ENCODE results near the gene MAT2B. TPM values are rescaled to one million over a fixed set of nuclear protein-coding genes. Genes with fewer than 3 reads are reported as not detected.

The MAT2B gene
- total and polyA plus RNA-seq, 2 donors (not counting 1 experiment from before 2014, with no cell fraction given) = 33.9 to 123 TPM

- no peak overlapping the region for H3K27ac ChIP-seq (ENCODE audit: low read length in 2 of 2)
- no peak overlapping the region for H3K27ac Mint-ChIP-seq
- H3K9me3 ChIP-seq (ENCODE audit: control extremely low read depth in 1 of 3, control insufficient read depth in 2 of 3, insufficient read depth in 1 of 3, low read length in 2 of 3) = no peaks in the 10 kb centered on the region
- H3K4me3 Mint-ChIP-seq = no peak overlapping the region
- H3K9ac ChIP-seq (ENCODE audit: low read length) = no peak overlapping the region
- ChIA-PET CTCF (interaction anchor here (1.1 to 2.4 kb wide), 3 partner anchors 13 to 72 kb away, joined by 3 to 9 read pairs (median 4); no protein-coding TSS in a partner anchor), POLR2A (no interaction called here)
- H3K4me1 Mint-ChIP-seq = no peaks in the 10 kb centered on the region
- no peaks in the 10 kb centered on the region for H3K79me2 ChIP-seq (ENCODE audit: control insufficient read depth, insufficient read depth, low read length)
- H4K20me1 ChIP-seq (ENCODE audit: control insufficient read depth, insufficient read depth, low read length, poor library complexity, severe bottlenecking) = no peaks in the 10 kb centered on the region
- no peak overlapping the region for H2AFZ ChIP-seq (ENCODE audit: insufficient read depth, low read depth, low read length, poor library complexity, severe bottlenecking)
- TF ChIP-seq, protein P1, sequence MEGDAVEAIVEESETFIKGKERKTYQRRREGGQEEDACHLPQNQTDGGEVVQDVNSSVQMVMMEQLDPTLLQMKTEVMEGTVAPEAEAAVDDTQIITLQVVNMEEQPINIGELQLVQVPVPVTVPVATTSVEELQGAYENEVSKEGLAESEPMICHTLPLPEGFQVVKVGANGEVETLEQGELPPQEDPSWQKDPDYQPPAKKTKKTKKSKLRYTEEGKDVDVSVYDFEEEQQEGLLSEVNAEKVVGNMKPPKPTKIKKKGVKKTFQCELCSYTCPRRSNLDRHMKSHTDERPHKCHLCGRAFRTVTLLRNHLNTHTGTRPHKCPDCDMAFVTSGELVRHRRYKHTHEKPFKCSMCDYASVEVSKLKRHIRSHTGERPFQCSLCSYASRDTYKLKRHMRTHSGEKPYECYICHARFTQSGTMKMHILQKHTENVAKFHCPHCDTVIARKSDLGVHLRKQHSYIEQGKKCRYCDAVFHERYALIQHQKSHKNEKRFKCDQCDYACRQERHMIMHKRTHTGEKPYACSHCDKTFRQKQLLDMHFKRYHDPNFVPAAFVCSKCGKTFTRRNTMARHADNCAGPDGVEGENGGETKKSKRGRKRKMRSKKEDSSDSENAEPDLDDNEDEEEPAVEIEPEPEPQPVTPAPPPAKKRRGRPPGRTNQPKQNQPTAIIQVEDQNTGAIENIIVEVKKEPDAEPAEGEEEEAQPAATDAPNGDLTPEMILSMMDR (IDR thresholded peaks at IDR 0.05) = no peak
- no peak for TF ChIP-seq EZH2 (IDR thresholded peaks at IDR 0.05; ENCODE audit: borderline replicate concordance, insufficient read depth, low read depth, low read length, poor library complexity, severe bottlenecking)
- no peaks in the 10 kb centered on the region for H3K27me3 Mint-ChIP-seq
- DNase-seq = no peak
- no peak overlapping the region for H3K4me3 ChIP-seq (ENCODE audit: control extremely low read depth in 1 of 5, extremely low read depth in 1 of 5, insufficient read depth in 1 of 5, low read depth in 2 of 5, low read length in 4 of 5)
- no peak for ATAC-seq (ENCODE audit: low read depth)
- no peaks in the 10 kb centered on the region for H3K9me3 Mint-ChIP-seq (ENCODE audit: insufficient read depth)
- 100% methylated on average over 1 of the region's 3 CpGs for WGBS (ENCODE audit: insufficient coverage)
- H3K4me1 ChIP-seq (ENCODE audit: control insufficient read depth in 2 of 2, insufficient read depth in 2 of 2, low read length in 2 of 2) = no peaks in the 10 kb centered on the region
- H3K27me3 ChIP-seq (replicated peaks in 1 of 4; ENCODE audit: control extremely low read depth in 1 of 4, control insufficient read depth in 3 of 4, insufficient read depth in 4 of 4, low read length in 3 of 4) = no peaks in the 10 kb centered on the region
- no peak overlapping the region for H3K4me2 ChIP-seq (replicated peaks; ENCODE audit: low read depth, low read length, poor library complexity, severe bottlenecking)
- no peaks in the 10 kb centered on the region for H3K36me3 ChIP-seq (replicated peaks in 1 of 2; ENCODE audit: control extremely low read depth in 1 of 2, control insufficient read depth in 1 of 2, extremely low read depth in 1 of 2, insufficient read depth in 2 of 2, low read length in 1 of 2)
- intact Hi-C loops (cut with micrococcal nuclease) = no loop called here
Measured at GRCh38 chr5:163489745-163490075, 15.7 kb upstream of the MAT2B start.

- Histone ChIP-seq H3K9me3 (ENCODE audit: control extremely low read depth in 1 of 3, control insufficient read depth in 2 of 3, insufficient read depth in 1 of 3, low read length in 2 of 3) (no peaks in the 10 kb centered on the region), H3K4me3 (ENCODE audit: control extremely low read depth in 1 of 5, extremely low read depth in 1 of 5, insufficient read depth in 1 of 5, low read depth in 2 of 5, low read length in 4 of 5) (no peak overlapping the region), H3K27ac (ENCODE audit: low read length in 2 of 2) (no peak overlapping the region), H2AFZ (ENCODE audit: insufficient read depth, low read depth, low read length, poor library complexity, severe bottlenecking) (no peak overlapping the region), H3K27me3 (replicated peaks in 1 of 4; ENCODE audit: control extremely low read depth in 1 of 4, control insufficient read depth in 3 of 4, insufficient read depth in 4 of 4, low read length in 3 of 4) (no peaks in the 10 kb centered on the region), H3K36me3 (replicated peaks in 1 of 2; ENCODE audit: control extremely low read depth in 1 of 2, control insufficient read depth in 1 of 2, extremely low read depth in 1 of 2, insufficient read depth in 2 of 2, low read length in 1 of 2) (no peaks in the 10 kb centered on the region), H3K4me2 (replicated peaks; ENCODE audit: low read depth, low read length, poor library complexity, severe bottlenecking) (no peak overlapping the region), H3K79me2 (ENCODE audit: control insufficient read depth, insufficient read depth, low read length) (no peaks in the 10 kb centered on the region), H3K9ac (ENCODE audit: low read length) (no peak overlapping the region), H4K20me1 (ENCODE audit: control insufficient read depth, insufficient read depth, low read length, poor library complexity, severe bottlenecking) (no peaks in the 10 kb centered on the region), H3K4me1 (ENCODE audit: control insufficient read depth in 2 of 2, insufficient read depth in 2 of 2, low read length in 2 of 2) (no peaks in the 10 kb centered on the region)
- ATAC-seq (ENCODE audit: low read depth) = no peak
- ChIA-PET POLR2A (no interaction called here), CTCF (interaction anchor here (1.2 kb wide), 1 partner anchor 23 kb away, joined by 5 read pairs; no protein-coding TSS in a partner anchor)
- Mint-ChIP-seq H3K4me1 (peaks cover 2% of the 10 kb centered on the region), H3K27me3 (no peaks in the 10 kb centered on the region), H3K27ac (no peak overlapping the region), H3K4me3 (no peak overlapping the region), H3K9me3 (ENCODE audit: insufficient read depth) (no peaks in the 10 kb centered on the region)
- intact Hi-C loops (cut with micrococcal nuclease) = no loop called here
- no peak for TF ChIP-seq EZH2 (IDR thresholded peaks at IDR 0.05; ENCODE audit: borderline replicate concordance, insufficient read depth, low read depth, low read length, poor library complexity, severe bottlenecking)
- TF ChIP-seq, protein P1 (IDR thresholded peaks at IDR 0.05) = no peak
- no peak for DNase-seq
- 100% methylated on average over 1 of the region's 1 CpG for WGBS (ENCODE audit: insufficient coverage)
Measured at GRCh38 chr5:163496286-163496685, 9.1 kb upstream of the MAT2B start.

All from B cell (primary cell).